GM21717 (cell line): Measurements from ENCODE around the gene RNF212.
"Not testable (repeated sequence)": the region's sequence is repeated elsewhere in the genome, so short reads cannot be mapped to it uniquely, and the experiment has no call there.

Source experiments
- ATAC-seq: cut with Tn5 transposase; IDR thresholded peaks from one replicate; pipeline ENCODE4 v1.9.1; 2021; ENCODE audit warnings: mild to moderate bottlenecking, moderate library complexity; ENCODE audit not compliant: unreplicated experiment

Gene RNF212, protein sequence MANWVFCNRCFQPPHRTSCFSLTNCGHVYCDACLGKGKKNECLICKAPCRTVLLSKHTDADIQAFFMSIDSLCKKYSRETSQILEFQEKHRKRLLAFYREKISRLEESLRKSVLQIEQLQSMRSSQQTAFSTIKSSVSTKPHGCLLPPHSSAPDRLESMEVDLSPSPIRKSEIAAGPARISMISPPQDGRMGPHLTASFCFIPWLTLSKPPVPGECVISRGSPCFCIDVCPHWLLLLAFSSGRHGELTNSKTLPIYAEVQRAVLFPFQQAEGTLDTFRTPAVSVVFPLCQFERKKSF

GRCh38 chr4:1113311-1114009 lies at the start of gene RNF212:
Gene RNF212 (minus strand): TSS chr4:1113564. CDS start chr4:1113464, 100 bp downstream.
- no peak for ATAC-seq

GRCh38 chr4:1160351-1160750 lies 47.0 kb upstream of the RNF212 start:
- no peak for ATAC-seq

DNA sequence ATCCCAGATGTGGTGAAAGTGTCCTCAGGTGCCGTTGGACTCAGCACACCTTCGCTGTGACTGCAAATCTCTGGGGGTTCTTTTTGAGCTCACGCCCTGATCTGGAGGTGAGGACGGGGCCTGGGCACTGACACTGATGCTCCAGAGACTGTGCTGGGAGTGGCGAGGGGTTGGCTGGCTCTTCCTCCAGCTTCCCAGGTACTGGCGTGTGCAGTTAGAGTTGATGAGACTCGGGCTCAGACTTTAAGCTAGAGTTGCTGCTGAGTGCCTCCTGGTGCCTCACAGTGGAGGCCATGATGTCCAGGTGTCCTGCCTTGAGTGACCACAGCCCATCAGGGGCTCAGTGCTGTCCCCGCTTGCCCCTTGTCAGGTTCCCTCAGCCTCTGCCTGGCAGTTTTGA lies 42.7 kb upstream of the RNF212 start:
- no peak for ATAC-seq

GRCh38 chr4:1155314-1155713 lies 42.0 kb upstream of the RNF212 start:
- no peak for ATAC-seq

DNA sequence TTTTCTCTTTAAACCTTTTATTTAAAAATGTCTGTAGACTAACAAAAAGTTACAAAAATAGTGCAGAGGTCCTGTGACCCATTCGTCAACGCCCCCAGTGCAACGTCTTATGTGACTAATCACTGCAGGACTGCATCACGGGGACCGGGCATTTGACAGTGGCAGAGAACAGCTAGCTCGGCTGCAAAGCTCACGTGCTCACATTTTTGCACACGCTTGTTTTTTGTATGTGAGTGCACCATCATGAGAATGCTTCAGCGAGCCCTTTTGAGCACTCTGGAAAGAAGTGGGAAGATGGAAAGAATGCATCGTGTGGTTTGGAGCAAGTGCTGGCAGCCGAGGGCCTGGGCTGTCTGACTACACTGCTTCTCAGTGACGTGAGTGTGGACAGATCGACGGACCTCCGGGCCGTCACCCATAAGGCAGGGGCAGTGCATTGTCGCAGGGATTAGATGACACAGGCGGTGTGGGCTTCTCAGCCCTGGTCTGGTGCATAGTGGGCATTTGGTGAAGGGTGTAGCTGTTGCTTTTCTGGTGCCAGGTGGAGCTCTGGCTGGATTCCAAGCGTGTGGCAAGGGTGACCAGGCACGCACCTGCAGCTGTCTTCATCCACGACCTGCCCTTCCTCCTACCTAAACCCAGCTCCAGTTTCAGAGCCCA lies 41.3 kb upstream of the RNF212 start:
- ATAC-seq = no peak

GRCh38 chr4:1154126-1154522 lies 40.8 kb upstream of the RNF212 start:
- ATAC-seq = no peak

DNA sequence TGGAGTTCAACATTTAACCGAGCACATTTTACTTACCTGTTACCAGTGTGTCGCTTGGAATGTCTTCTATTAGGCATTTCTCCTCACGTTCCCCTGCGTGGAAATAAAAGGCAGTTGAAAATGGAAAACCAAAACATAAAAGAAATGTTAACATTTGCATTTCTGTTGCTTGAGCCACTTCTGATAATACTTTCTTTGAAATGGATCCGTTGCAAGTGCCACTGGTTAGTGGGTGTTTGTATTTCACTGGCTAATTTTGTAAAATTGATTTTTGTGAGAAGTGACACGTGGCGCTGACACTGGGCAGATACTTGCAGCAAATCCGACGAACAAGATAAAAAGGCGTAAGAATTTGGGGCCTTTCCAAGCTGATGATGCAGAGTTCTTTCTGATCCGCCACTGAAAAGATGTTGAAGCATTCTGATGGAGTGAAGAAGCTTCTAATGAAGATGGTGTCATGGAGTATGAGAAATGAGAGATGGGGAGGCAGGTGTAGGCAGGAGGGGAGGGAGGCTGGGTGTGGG lies 40.3 kb upstream of the RNF212 start:
- no peak for ATAC-seq

DNA sequence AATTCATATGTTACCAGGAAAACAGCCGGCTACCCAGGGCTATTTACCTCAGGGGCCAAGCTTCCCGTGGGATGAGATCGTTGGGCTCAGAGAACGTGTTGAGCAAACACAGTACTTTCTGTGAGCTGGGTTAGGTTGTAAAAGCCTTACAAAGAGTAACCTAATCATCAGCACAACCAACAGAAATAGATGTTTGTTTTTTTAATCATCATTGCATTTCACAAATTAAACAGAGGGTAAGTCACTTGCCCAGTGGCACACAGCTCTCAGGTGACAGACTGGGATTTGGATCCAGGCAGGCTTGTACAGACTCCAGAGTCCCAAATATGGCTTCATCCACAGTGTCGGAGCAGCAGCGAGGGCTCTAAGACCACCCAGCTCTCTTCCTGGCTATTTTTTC lies 38.9 kb upstream of the RNF212 start:
- ATAC-seq = no peak

GRCh38 chr4:1151541-1151940 lies 38.2 kb upstream of the RNF212 start:
- ATAC-seq = no peak

DNA sequence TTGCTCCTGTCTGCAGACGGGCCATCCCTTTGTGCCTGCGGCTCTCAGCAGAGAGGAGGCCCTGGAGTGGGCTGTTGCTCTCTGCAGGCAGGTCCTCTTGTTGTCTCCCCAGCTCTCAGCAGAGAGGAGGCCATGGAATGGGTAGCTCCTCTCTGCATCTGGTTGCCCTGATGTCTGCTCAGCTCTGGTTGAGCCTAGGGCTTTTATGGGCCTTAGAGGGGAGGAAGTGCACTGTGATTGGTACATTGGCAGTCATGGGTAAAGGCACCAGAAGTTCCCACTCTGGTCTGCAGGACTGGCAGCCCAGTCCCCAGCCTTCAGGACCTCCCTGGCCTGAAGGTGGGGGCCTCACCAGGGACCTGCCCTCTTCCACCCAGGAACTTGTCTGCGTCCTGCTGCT lies 37.5 kb upstream of the RNF212 start:
- no peak for ATAC-seq

- no peak for ATAC-seq
Measured at GRCh38 chr4:1139860-1140259, 26.5 kb upstream of the RNF212 start.

DNA sequence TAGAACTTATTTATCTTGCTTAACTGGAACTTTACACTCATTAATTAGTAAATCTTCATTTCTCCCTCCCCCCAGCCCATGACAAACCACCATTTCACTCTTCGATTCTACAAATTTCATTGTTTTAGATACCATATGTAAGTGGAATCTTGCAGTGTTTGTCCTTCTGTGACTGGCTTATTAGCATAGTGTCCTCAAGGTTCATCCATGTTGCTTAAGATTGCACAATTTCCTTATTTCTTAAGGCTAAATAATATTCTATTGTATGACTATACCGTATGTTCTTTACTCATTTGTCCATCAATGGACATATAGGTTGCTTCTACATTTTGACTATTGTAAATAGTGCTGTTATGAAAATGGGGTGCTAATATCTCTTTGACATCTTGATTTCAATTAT lies 24.5 kb upstream of the RNF212 start:
- ATAC-seq = no peak

GRCh38 chr4:1137063-1137776 lies 23.9 kb upstream of the RNF212 start:
- no peak for ATAC-seq

- ATAC-seq = no peak
Measured at GRCh38 chr4:1136048-1136447, 22.7 kb upstream of the RNF212 start.

DNA sequence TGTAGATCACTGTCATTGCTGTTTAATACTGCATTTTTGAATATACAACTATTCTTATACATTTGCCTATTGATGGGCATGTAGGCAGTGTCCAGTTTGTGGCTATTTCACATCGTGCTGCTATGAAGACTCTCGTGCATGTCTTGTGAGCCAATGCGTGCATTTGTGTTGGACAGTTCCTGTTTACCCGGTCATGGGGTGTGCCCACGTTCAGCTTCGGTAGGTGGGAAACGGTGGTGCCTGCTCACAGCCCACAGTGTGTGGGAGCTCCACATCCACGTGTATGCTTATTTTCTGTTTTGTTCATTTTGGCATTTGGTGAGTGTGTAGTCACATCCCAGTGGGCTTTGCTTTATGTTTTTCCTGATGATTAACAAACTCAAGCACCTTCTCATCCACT lies 19.7 kb upstream of the RNF212 start:
- no peak for ATAC-seq

- ATAC-seq = no peak
Measured at GRCh38 chr4:1130316-1131186, 17.2 kb upstream of the RNF212 start.

DNA sequence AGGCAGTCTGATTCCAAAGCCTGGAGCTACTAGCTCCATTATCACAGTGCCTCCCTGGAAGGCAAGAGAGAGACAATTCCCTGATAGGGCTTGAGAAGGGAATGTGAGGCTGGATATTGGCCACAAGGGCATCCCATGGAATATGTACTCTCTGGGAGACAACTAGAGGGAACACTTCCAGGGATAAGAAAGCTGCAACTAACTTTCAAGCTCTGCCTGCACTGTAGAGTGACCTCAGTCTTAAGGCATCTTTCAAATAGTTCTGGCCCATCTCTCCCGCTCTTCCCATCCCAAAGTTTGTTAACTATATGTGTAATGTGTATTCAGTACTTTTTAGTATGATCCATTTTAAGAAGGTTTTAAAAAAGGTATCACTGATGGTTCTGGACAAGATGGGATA lies 13.1 kb upstream of the RNF212 start:
- ATAC-seq = no peak

DNA sequence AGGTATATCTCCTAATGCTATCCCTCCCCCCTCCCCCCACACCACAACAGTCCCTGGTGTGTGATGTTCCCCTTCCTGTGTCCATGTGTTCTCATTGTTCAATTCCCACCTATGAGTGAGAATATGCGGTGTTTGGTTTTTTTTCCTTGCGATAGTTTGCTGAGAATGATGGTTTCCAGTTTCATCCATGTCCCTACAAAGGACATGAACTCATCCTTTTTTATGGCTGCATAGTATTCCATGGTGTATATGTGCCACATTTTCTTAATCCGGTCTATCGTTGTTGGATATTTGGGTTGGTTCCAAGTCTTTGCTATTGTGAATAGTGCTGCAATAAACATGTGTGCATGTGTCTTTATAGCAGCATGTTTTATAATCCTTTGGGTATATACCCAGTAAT lies 12.1 kb upstream of the RNF212 start:
- ATAC-seq = not testable (repeated sequence)

DNA sequence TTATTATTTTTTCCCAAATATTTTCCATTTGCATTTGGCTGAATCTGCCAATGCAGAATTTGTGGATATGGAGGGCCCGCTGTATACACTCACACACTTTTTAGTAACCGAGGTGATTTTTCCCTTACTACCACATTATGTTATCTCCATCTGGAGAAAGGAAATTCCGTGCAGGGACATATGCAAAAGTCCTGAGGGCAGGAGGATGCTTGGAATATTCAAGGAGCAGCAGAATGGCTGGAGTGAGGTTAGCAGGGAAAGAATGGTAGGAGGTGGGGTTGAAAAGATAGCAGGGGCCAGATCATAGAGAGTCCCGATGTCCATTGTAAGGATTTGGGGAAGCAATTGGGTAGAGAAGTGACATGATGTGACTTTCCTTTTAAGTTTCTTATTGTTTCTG lies 11.5 kb upstream of the RNF212 start:
- ATAC-seq = no peak

DNA sequence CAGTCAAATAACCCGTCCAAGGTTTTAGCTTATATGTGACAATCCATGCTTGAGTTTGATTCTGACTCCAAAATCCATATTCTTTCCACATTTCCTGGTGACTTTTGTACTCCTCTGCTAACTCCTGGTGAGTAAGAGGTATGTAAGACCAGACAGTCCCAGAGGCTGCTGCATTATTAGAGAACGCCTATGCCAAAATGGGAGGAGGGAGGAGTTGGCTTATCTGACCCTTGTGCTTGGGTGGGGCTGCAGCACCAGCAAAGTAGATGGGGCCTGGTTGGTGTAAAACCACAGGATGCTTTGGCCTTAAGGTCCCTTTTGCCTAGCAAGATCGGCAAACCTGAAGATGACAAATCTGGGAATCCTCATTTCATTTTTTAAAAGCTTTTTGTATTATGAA lies 9.1 kb upstream of the RNF212 start:
- no peak for ATAC-seq
